ENCODE data around the gene ING3.

GRCh38 chr7:121006711-121007315 lies 56.2 kb downstream of the ING3 start:
- TF ChIP-seq CTCF (IDR thresholded peaks at IDR 0.05; ENCODE audit: insufficient read depth, low read length, poor library complexity, severe bottlenecking): no peak
- TF ChIP-seq EZH2phosphoT487 (conservative IDR thresholded peaks at IDR 0.05; ENCODE audit: low read length): no peak
